ENCODE results near the gene SNAP91.
"Not testable (repeated sequence)": the region's sequence is repeated elsewhere in the genome, so short reads cannot be mapped to it uniquely, and the experiment has no call there.

SNAP91 gene, protein sequence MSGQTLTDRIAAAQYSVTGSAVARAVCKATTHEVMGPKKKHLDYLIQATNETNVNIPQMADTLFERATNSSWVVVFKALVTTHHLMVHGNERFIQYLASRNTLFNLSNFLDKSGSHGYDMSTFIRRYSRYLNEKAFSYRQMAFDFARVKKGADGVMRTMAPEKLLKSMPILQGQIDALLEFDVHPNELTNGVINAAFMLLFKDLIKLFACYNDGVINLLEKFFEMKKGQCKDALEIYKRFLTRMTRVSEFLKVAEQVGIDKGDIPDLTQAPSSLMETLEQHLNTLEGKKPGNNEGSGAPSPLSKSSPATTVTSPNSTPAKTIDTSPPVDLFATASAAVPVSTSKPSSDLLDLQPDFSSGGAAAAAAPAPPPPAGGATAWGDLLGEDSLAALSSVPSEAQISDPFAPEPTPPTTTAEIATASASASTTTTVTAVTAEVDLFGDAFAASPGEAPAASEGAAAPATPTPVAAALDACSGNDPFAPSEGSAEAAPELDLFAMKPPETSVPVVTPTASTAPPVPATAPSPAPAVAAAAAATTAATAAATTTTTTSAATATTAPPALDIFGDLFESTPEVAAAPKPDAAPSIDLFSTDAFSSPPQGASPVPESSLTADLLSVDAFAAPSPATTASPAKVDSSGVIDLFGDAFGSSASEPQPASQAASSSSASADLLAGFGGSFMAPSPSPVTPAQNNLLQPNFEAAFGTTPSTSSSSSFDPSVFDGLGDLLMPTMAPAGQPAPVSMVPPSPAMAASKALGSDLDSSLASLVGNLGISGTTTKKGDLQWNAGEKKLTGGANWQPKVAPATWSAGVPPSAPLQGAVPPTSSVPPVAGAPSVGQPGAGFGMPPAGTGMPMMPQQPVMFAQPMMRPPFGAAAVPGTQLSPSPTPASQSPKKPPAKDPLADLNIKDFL

GRCh38 chr6:83708970-83709747, at the start of gene SNAP91:
SNAP91 (minus strand) TSS chr6:83709101; CDS start chr6:83707927, 1,174 bp downstream.
- DNase-seq = no peak

- no peak for DNase-seq
Measured at GRCh38 chr6:83758533-83758932, 49.6 kb upstream of the SNAP91 start.

DNA sequence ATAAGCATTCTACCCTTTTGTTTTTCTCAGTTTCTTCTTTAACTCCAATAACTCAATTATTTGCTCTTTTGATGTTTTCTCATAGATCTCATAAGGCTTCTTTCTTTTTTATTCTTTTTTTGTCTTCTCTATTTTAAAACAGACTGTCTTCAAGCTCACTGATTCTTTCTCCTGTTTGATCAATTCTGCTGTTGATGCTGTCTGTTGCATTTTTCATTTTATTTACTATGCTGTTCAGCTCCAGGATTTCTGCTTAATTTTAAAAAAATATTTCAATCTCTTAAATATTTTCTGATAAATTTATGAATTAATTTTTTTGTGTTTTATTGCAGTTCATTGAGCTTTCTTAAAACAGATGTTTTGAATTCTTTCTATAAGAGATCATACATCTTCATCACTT, 48.1 kb upstream of the SNAP91 start:
- no peak for DNase-seq

GRCh38 chr6:83756565-83756964, 47.7 kb upstream of the SNAP91 start:
- DNase-seq = no peak

- not testable (repeated sequence) for DNase-seq
Measured at GRCh38 chr6:83752375-83752774, 43.5 kb upstream of the SNAP91 start.

- no peak for DNase-seq
Measured at GRCh38 chr6:83741089-83741488, 32.2 kb upstream of the SNAP91 start.

DNA sequence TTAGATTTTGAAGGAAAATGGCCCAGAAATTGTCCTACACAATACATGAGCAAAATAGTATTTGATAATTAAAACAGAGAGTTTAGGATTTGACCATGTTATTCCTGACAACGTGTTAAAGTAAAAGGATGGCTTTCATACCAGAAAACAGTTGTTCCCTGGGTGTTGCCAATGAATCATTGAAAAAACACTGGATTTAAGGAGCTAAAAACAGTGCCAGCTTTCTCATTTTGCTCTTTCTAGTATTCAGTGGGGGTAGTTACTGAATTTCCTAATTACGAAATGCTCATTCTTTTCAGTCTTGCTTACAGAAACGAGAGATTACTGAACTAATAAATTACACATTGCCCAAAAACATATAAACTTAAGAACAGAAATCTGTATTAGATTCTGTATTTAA, 26.6 kb upstream of the SNAP91 start:
- DNase-seq = no peak

DNA sequence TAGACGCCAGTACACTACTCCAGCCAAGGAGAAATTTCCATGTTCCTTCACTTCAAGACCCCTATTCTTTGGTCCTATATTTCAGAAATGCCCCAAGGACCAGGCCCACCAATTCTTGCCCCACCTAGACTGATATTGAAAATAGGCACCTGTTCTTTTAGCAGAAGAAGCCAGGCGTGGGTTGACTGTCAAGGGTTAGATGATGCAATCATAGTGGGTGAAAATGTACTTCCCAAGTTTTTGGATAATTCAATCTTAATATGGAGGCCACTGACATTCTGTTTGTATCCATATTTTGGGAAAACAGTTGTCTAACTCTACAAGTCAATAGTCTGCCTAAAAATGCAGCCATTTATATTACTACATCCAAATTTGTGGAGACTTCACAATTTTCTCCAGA, 21.0 kb upstream of the SNAP91 start:
- no peak for DNase-seq

DNA sequence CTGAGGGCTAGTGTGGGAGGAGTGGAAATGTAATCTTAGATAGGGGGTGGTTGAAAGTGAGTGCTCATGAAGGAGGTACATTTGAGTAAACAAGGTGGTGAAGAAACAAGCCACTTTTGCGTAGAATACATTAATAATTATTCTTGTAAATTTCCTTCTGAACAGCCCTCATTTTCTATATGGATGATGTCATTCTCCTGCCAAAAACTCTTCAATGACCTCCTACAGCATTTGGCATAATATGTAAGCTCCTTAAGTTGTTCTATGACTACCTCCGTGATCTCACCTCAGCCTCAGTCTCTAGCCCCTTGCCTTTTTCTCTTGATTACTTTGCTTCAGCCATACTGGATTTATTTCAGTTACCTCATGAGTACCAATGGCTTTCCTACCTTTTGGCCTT, 14.0 kb upstream of the SNAP91 start:
- DNase-seq = no peak

GRCh38 chr6:83717809-83718208, 8.9 kb upstream of the SNAP91 start:
- no peak for DNase-seq

GRCh38 chr6:83711958-83712357, 3.1 kb upstream of the SNAP91 start:
- no peak for DNase-seq

DNA sequence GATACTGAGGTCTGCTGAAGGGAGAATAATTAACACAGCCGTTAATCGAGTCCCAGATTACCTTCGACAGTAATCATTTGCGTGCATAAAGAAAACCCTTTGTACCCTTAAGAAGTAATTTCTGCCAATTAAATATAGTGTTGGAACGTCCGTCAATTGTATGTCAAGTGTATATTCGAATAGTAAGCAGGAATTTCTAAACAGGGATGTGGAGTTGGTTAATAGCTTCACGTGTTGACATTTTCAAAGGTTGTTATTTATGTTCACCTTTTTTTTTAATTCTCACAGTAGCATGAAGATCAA, 798 bp upstream of the SNAP91 start:
- no peak for DNase-seq

GRCh38 chr6:83708546-83708969, 343 bp downstream of the SNAP91 start:
- no peak for DNase-seq

DNA sequence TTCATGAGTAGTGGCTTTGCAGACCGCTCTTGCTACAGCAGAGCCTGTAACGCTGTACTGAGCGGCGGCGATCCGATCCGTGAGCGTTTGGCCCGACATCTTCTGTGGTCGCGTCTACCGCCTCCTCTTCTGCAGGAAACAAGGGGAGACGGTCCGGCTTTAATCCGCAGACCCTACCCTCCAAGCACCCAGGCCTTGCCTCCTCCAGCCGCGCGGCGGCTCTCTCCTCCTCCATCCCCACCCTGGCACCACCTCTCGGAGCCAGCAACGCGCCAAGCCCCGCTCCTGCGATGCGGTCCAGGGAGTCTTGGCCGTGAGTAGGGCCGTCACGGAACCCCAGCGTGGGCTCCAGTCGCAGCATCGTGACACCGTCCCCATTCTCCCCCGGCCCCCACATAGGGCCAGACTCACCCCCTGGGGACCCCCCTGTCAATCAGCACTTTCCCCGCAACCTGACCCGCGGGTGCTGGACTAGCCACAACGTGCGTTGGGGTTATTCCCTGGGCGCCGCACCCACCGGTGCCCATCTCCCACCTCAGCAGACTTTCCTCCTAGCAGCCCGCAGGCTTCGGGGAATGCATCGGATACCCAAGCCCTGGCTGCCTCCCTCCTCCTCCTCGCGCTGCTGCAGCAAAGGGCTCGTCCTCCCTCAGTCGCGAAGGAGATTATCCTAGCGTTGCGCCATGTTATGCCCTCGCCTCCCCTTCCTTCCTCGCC, 914 bp downstream of the SNAP91 start:
- no peak for DNase-seq

DNA sequence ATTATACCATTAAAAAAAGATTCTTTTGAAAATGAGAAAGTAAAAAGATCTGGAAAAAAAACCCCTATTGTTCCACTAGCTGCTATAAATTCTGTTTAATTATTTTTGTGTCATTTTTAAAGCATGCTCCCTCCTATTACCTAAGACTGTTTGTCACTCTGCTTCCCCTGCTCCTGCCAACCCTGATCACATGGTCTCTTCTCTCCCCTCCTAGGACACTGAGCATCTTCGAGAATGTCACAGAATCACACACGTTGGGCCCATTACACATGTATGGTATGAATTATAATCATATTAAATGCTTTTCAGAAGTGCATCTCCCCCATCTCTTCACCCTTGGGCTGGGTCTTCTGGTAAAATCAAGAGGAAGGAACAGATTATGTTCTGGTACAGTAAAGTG, 6.2 kb downstream of the SNAP91 start:
- DNase-seq = no peak

DNA sequence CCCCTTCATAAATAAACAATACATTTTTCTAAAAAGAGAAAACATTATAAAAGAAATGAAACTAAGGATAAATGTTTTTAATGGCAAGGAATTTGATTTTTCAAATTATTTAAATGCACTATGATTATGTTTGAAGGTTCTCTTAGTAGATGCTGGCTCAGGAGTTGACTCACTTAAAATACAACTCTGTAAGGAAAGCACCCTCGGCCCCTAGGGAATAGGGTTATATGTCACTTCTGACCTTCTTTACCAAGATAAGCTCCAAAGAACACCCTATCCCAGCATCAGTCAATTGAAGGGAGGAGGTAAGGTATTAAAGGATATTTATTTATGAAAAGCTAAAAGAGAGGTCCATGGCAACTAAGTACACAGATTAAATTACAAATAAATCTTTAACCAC, 6.8 kb downstream of the SNAP91 start:
- DNase-seq = no peak

- DNase-seq = no peak
Measured at GRCh38 chr6:83696674-83697073, 12.2 kb downstream of the SNAP91 start.

DNA sequence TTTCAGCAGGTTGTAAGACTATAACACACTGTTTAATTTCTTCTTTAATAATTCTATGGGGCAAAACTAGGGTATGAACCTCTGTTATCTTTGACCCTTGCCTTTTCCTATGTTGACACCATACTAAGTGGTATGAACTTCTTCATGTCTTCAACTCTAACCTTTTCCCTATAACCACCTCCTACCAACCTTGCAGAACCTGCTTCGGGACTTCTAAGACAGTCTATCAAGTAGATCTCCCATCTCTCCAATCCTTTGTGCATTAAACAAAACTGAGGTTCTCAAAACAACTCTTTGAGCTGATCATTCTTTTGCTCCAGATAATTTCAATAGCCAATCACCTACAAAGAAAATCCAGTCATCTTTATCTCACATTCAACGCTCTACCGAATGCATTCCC, 23.4 kb downstream of the SNAP91 start:
- no peak for DNase-seq

- no peak for DNase-seq
Measured at GRCh38 chr6:83677791-83678190, 31.1 kb downstream of the SNAP91 start.

DNA sequence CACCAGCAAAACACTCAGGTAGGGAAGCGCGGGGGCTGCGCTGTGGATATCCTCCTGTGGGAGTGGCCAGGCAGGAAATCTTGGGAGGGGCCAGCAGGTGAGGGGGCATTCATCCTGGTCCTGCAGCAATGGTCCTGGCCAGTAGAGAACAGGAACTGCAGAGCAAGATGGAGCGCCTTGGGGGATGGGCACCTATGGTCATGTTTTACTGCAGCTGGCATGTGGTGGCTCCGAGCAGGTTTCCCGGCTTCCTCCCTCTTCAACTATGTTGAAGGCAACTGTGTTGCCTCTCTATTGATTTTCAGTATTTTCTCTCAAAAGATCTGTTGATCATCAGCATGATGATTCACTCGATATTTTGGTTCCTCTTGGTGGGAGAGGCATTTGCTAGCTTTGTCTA, 70.9 kb downstream of the SNAP91 start:
- no peak for DNase-seq

GRCh38 chr6:83636800-83637199, 72.1 kb downstream of the SNAP91 start:
- no peak for DNase-seq

DNA sequence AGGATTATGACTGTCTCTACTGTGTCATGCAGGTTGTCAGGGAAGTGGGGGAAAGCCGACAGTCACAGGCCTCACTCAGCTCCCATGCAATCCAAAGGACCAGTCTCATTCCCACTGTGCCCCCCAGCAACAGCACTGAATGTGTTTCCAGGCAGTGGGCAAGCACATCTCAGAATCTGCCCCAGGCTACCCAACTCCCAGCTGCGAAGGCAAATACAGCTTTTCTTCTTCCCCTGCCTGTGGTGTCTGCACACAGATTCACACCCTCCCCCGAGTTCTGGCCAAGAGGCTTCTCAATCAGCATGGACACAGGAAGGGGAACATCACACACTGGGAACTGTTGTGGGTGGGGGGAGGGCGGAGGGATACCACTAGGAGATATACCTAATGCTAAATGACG, 75.3 kb downstream of the SNAP91 start:
- no peak for DNase-seq

DNA sequence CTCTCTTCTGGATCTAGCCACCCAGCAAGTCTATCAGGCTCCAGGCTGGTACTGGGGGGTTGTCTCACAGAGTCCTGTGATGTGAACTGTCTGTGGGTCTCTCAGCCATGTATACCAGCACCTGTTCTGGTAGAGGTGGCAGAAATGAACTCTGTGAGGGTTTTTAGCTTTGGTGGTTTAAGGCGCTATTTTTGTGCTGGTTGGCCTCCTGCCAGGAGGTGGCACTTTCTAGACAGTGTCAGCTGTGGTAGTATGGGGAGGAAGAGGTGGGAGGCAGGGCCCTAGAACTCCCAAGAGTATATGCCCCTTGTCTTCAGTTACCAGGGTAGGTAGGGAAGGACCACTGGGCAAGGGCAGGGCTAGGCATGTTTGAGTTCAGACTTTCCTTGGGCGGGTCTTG, 75.8 kb downstream of the SNAP91 start:
- DNase-seq = no peak
